RWPE1 (cell line): ENCODE results near the gene NEK3.

ENCODE experiments used
- CTCF ChIA-PET: fragments of 350-600 bp; sonication (Branson Sonifier 250); formaldehyde crosslinking; extraction: SDS; loops from one replicate; lab custom pipeline; 2021; lab: Yijun Ruan, JAX
- POLR2A ChIA-PET: fragments of 400-600 bp; formaldehyde crosslinking; extraction: SDS; loops from one replicate; lab custom pipeline; 2020; ENCODE audit warnings: antibody characterized with exemption; ENCODE audit not compliant: low non-redundant PET; lab: Yijun Ruan, JAX
- DNase-seq: peaks from one replicate; pipeline ENCODE4 v3.0.0; 2012; ENCODE audit warnings: low spot score
- H3K27ac ChIP-seq: fragments of 450-650 bp; 2 replicates; pipeline ENCODE4 v1.5.1; 2017
- TF ChIP-seq, protein P1 (sequence below): fragments of 450-650 bp; conservative IDR thresholded peaks from 2 replicates; pipeline ENCODE4 v1.5.1; 2017; ENCODE audit warnings: low read depth, mild to moderate bottlenecking

NEK3 gene

DNA sequence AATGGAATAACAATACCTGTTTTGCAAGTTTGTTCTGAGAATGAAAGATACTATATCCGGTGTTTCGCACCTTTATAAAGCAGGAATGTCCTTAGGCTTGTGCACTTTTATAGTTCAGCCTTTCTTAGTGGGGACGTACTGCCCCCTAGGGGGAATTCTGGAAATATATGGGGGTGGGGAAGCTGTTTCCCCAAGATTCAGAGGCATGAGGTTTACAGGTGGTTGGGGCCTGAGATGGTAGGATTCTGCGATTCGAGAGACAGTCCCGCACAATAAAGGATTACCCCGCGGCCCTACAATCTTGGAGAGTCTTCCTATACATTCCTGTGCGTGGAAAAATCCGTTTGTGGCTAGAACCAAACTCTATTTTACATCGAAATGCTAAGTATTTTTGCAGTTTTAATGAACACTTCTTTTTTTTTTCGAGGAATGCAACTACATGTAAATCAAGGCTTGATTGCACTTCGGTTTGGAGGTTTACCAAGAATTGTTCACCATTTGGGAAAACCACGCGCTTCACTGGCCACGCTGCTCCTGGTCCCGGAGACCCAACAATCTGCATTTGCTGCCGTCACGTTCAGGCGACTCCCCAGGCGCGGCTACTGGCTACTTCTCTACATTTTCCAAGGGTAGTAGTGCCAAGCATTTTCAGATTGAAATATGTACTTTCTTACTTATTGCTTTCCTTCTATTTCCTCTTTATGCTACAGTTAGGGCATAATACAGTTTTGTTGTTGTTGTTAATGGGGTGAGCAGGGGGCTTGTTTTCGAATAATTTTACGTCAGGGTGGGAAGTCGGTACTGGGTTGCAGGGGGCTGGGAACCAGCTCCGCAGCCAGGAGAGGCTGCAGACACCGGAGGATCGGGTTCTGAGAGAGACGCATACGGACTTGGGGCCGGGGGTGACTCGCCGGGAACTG lies 31.4 kb downstream of the NEK3 start:
- DNase-seq = peak; percentile 83
- TF ChIP-seq, protein P1, sequence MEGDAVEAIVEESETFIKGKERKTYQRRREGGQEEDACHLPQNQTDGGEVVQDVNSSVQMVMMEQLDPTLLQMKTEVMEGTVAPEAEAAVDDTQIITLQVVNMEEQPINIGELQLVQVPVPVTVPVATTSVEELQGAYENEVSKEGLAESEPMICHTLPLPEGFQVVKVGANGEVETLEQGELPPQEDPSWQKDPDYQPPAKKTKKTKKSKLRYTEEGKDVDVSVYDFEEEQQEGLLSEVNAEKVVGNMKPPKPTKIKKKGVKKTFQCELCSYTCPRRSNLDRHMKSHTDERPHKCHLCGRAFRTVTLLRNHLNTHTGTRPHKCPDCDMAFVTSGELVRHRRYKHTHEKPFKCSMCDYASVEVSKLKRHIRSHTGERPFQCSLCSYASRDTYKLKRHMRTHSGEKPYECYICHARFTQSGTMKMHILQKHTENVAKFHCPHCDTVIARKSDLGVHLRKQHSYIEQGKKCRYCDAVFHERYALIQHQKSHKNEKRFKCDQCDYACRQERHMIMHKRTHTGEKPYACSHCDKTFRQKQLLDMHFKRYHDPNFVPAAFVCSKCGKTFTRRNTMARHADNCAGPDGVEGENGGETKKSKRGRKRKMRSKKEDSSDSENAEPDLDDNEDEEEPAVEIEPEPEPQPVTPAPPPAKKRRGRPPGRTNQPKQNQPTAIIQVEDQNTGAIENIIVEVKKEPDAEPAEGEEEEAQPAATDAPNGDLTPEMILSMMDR = peak; percentile 83
- ChIA-PET CTCF (interaction anchor here (0.5 to 3.1 kb wide), 20 partner anchors 9 to 842 kb away, joined by 3 to 38 read pairs (median 3); no protein-coding TSS in a partner anchor), POLR2A (no interaction called here)
- 0 out of 2 replicates have a peak overlapping the region, but pooled peaks have one; percentile 15 for H3K27ac ChIP-seq

DNA sequence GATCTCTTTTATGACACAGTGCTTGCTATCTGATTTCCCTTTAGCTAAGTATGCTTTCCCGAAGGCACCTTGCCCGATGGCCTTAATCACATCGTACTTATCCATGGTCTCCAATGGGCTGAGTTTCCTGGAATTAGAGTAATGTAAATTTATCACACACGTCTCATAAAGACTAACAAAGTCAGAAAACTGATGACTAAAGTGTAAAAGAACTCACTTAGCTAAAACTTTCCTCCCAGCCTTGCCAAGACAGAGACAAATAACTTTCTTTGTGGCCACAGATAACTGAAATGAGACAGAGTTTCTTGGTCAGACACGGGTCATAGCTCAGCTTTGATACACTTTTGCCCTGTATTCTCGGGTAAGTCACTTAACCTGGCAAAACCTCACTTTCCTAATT lies 32.0 kb downstream of the NEK3 start:
- ChIA-PET CTCF (interaction anchor here (0.5 to 3.1 kb wide), 12 partner anchors 10 to 537 kb away, joined by 3 to 38 read pairs (median 6); no protein-coding TSS in a partner anchor), POLR2A (no interaction called here)
- H3K27ac ChIP-seq = no peak overlapping the region

GRCh38 chr13:52125547-52125946 lies 33.9 kb downstream of the NEK3 start:
- no peak overlapping the region for H3K27ac ChIP-seq
- no peak for DNase-seq
- ChIA-PET CTCF (interaction anchor here (0.6 to 0.7 kb wide), 3 partner anchors 21 to 230 kb away, joined by 3 to 4 read pairs (median 3); no protein-coding TSS in a partner anchor), POLR2A (no interaction called here)
- TF ChIP-seq, protein P1 = no peak

More for the DNA sequence above, 32.0 kb downstream of the NEK3 start:
- DNase-seq = no peak
- TF ChIP-seq, protein P1 = no peak

DNA sequence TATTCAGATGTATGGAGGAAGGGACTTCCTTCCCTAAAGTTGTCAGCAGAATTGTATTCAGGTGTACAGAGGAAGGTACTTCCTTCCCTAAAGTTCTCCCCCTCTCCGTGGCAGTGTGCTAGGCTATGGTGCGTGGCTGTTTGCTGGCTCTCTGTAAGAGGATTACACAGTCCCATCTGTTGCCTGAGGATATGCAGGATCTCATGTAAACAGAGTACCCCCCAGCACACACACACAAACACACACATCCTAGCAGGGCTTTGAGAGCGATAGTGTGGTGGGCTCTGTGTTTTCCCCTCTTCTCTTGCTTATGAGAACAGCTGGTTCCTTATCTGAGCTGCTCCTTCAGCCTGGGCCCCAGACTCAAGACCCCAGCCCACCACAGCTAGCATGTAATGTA lies 40.8 kb downstream of the NEK3 start:
- no peak overlapping the region for H3K27ac ChIP-seq
- no peak for DNase-seq
- ChIA-PET CTCF (interaction anchor here (1.4 kb wide), 1 partner anchor 10 kb away, joined by 4 read pairs; the partner anchor contains the start of gene NEK5), POLR2A (no interaction called here)
- TF ChIP-seq, protein P1 = no peak

- DNase-seq = no peak
- POLR2A ChIA-PET = no interaction called here
- H3K27ac ChIP-seq = no peak overlapping the region
- CTCF ChIA-PET = interaction anchor here (1.2 kb wide), 1 partner anchor 8 kb away, joined by 6 read pairs; no protein-coding TSS in a partner anchor
- TF ChIP-seq, protein P1 = no peak
Observed at GRCh38 chr13:52118095-52118494, 41.3 kb downstream of the NEK3 start.

DNA sequence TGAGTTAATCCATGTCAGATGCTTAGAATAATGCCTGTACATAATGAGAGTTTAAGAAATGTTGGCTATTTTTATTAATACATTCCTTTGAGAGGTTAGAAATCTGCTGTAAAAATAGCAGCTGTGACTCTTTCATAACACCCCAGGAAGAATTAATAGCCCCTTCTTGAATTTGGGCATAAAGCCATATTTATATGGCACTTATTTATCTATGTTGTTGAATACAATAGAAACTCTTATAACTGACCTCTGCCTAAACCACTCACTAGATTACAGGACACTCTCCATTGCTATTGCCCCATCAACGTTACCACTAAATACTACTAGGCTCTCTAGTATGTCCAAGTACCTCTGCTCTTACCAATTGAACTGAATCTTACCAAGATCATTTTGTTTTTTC lies 46.8 kb downstream of the NEK3 start:
- H3K27ac ChIP-seq = no peak overlapping the region
- TF ChIP-seq, protein P1 = no peak
- no peak for DNase-seq
- ChIA-PET POLR2A (no interaction called here), CTCF (interaction anchor here (0.6 kb wide), 2 partner anchors 317 to 677 kb away, joined by 3 read pairs; no protein-coding TSS in a partner anchor)
